GM12878 (cell line): ENCODE data around the gene IGSF11. TPM values are rescaled to one million over a fixed set of nuclear protein-coding genes. Genes with fewer than 3 reads are reported as not detected.

Experiments used
- ATAC-seq: fragments of 200-7000 bp; cut with Tn5 transposase; 3 replicates; pipeline ENCODE4 v1.9.1; 2020; ENCODE audit warnings: mild to moderate bottlenecking, moderate library complexity
- BruUV-seq: library from RNA; stranded (reverse); fragments of 400-500 nt; replicated peaks from 2 replicates; lab custom pipeline; 2021; lab: Mats Ljungman, UMichigan
- CTCF ChIA-PET: fragments of 300-600 bp; sonication (Branson Sonifier 250); formaldehyde crosslinking; extraction: SDS; loops from one replicate; lab custom pipeline; 2021; ENCODE audit warnings: inconsistent platforms; lab: Yijun Ruan, JAX
- POLR2A ChIA-PET: fragments of 350-600 bp; formaldehyde crosslinking; extraction: SDS; loops from one replicate; lab custom pipeline; 2021; ENCODE audit warnings: inconsistent platforms; lab: Charles Lee
- RAD21 ChIA-PET: fragments of 300-600 bp; sonication (Branson Sonifier 250); formaldehyde crosslinking; loops from one replicate; lab custom pipeline; 2023; ENCODE audit warnings: antibody characterized with exemption; ENCODE audit not compliant: unreplicated experiment; lab: Charles Lee
- SMC1A ChIA-PET: fragments of 300-600 bp; sonication (Branson Sonifier 250); formaldehyde crosslinking; loops from one replicate; lab custom pipeline; 2023; ENCODE audit not compliant: unreplicated experiment, uncharacterized antibody; lab: Charles Lee
- DNase-seq: peaks from one replicate; pipeline ENCODE4 v3.0.0-alpha.2; 2011; ENCODE audit warnings: low read depth, low spot score
- FAIRE-seq: peaks from 3 replicates; lab custom pipeline; 2011; peaks lifted over from hg19 to GRCh38; lab: Jason Lieb, UNC
- H2AFZ ChIP-seq: 2 replicates; pipeline ENCODE4 v1.6.0; 2011; ENCODE audit warnings: low read depth, low read length, control low read depth; ENCODE audit not compliant: control insufficient read depth
- H3K27ac ChIP-seq: 2 replicates; pipeline ENCODE4 v1.5.1; 2011; ENCODE audit warnings: control low read depth; ENCODE audit not compliant: control insufficient read depth, insufficient read depth
- H3K27me3 ChIP-seq, 2 experiments: replicated peaks in 1 of 2; 2 replicates each; pipeline versions ENCODE4 v1.6.0 to v1.6.1; 2011; ENCODE audit warnings: low read length in 1 of 2; ENCODE audit not compliant: control insufficient read depth in 2 of 2, insufficient read depth in 2 of 2
- H3K36me3 ChIP-seq, 2 experiments: 2 replicates each; pipeline ENCODE4 v1.5.1; 2011; ENCODE audit warnings: low read length in 1 of 2; ENCODE audit not compliant: control insufficient read depth in 2 of 2, insufficient read depth in 2 of 2
- H3K4me1 ChIP-seq: 2 replicates; pipeline ENCODE4 v1.6.1; 2011; ENCODE audit warnings: mild to moderate bottlenecking, low read length, moderate library complexity, mixed read lengths; ENCODE audit not compliant: control insufficient read depth, insufficient read depth
- H3K4me2 ChIP-seq: 2 replicates; pipeline ENCODE4 v1.6.0; 2011; ENCODE audit warnings: control low read depth; ENCODE audit not compliant: control insufficient read depth, insufficient read depth
- H3K4me3 ChIP-seq: fragments of 200-600 bp; sonication (generic); 2 replicates; pipeline ENCODE4 v1.5.1; 2016
- H3K79me2 ChIP-seq: 2 replicates; pipeline ENCODE4 v1.6.0; 2011; ENCODE audit warnings: low read length; ENCODE audit not compliant: control insufficient read depth, insufficient read depth
- H3K9ac ChIP-seq: 2 replicates; pipeline ENCODE4 v1.8.0; 2011; ENCODE audit warnings: low read length, control low read depth, mixed read lengths; ENCODE audit not compliant: control insufficient read depth, insufficient read depth
- H3K9me3 ChIP-seq: replicated peaks from 3 replicates; pipeline ENCODE4 v1.5.1; 2011; ENCODE audit warnings: mild to moderate bottlenecking, low read length; ENCODE audit not compliant: control insufficient read depth, insufficient read depth
- H4K20me1 ChIP-seq: 2 replicates; pipeline ENCODE4 v1.6.0; 2011; ENCODE audit not compliant: control insufficient read depth, insufficient read depth
- IKZF1 ChIP-seq: fragments of 450-650 bp; conservative IDR thresholded peaks from 2 replicates; pipeline ENCODE4 v1.6.1; 2017; ENCODE audit warnings: antibody characterized with exemption, mild to moderate bottlenecking
- LARP7 ChIP-seq: fragments of 450-650 bp; IDR thresholded peaks from 2 replicates; pipeline ENCODE4 v1.6.1; 2017; ENCODE audit warnings: mild to moderate bottlenecking
- RB1 ChIP-seq: fragments of 450-650 bp; formaldehyde crosslinking; IDR thresholded peaks from 2 replicates; pipeline ENCODE4 v1.6.1; 2017; ENCODE audit warnings: mild to moderate bottlenecking, borderline replicate concordance
- SP1 ChIP-seq: IDR thresholded peaks from one replicate; pipeline ENCODE4 v1.6.1; 2011; ENCODE audit warnings: low read depth, low read length
- STAT1 ChIP-seq: fragments of 450-650 bp; conservative IDR thresholded peaks from 2 replicates; pipeline ENCODE4 v1.6.1; 2014; ENCODE audit warnings: antibody characterized with exemption, mild to moderate bottlenecking
- WGBS: methylation state at CpG from one replicate; pipeline ENCODE4 v1.1.6; 2016; ENCODE audit warnings: low lambda C conversion rate; ENCODE audit not compliant: insufficient replicate concordance, insufficient coverage; ENCODE audit errors: missing lambda C conversion rate; 5-methylcytosine and 5-hydroxymethylcytosine counted together
- in situ Hi-C: fragments of 300-500 bp; cut with MboI; formaldehyde crosslinking; loops from 9 replicates; pipeline ENCODE4 v1.14.3; 2018; ENCODE audit warnings: mixed read lengths
- intact Hi-C: fragments of 100-400 bp; cut with micrococcal nuclease; formaldehyde crosslinking; loops from one replicate; pipeline ENCODE4 v1.14.2; 2022; ENCODE audit not compliant: unreplicated experiment
- polyA plus RNA-seq, 11 experiments: library from polyadenylated mRNA; depleted of rRNA in 4 of 11; unstranded in 6 of 11; stranded (reverse) in 5 of 11; fragments of >200 nt; fragmentation: Nextera tagmentation in 4 of 11; fragmentation: Illumina TruSeq in 1 of 11; extraction: Ambion mirVana in 4 of 11; extraction: Trizol in 1 of 11; gene quantifications; 1 replicate in 1 of 11; 2 replicates in 10 of 11; pipeline versions ENCODE4 v1.2.1 to v1.2.3, GENCODE V29; 2011 to 2016; ENCODE audit warnings: inconsistent platforms in 2 of 11, missing spikeins in 2 of 11, low read depth in 1 of 11
- total RNA-seq, 4 experiments: library from RNA; depleted of rRNA in 3 of 4; stranded (reverse); fragments of >200 nt in 3 of 4; fragmentation: Illumina TruSeq in 1 of 4; extraction: Trizol in 1 of 4; gene quantifications; 2 replicates each; pipeline versions ENCODE4 v1.2.1 to v1.2.3, GENCODE V29; 2013 to 2021

IGSF11 gene
- total and polyA plus RNA-seq, 10 of the 15 experiments (the other 5 are each of a cell fraction or from before 2014, with no cell fraction given), result 0.03 TPM; not detected in 9

GRCh38 chr3:119035014-119035346 is 334 bp upstream of the IGSF11 start:
- BruUV-seq, result no TSS peak
- intact Hi-C loops, result no loop called here
- Histone ChIP-seq H3K27me3 (peaks cover 2 to 14% of the 10 kb centered on the region in 2 experiments), H3K36me3 (no peaks in the 10 kb centered on the region), H3K4me1 (no peaks in the 10 kb centered on the region), H3K79me2 (no peaks in the 10 kb centered on the region), H3K4me2 (peak overlapping the region; percentile 98; the same call in 1 of the 2 replicates), H3K9me3 (no peaks in the 10 kb centered on the region), H3K4me3 (peak overlapping the region; percentile 43; the same call in 1 of the 2 replicates), H4K20me1 (no peaks in the 10 kb centered on the region), H3K9ac (no peak overlapping the region), H2AFZ (no peak overlapping the region), H3K27ac (no peak overlapping the region)
- ChIA-PET RAD21 (interaction anchor here (0.7 to 3.3 kb wide), 8 partner anchors 63 to 646 kb away, joined by 3 to 60 read pairs (median 4); no protein-coding TSS in a partner anchor), POLR2A (no interaction called here), CTCF (interaction anchor here (0.7 to 7.7 kb wide), 12 partner anchors 8 to 646 kb away, joined by 3 to 181 read pairs (median 4); partner anchors contain the start of gene B4GALT4), SMC1A (interaction anchor here (0.8 to 5.9 kb wide), 5 partner anchors 43 to 206 kb away, joined by 3 to 59 read pairs (median 3); partner anchors contain the start of gene B4GALT4)
- 3% methylated on average over 18 of the region's 18 CpGs for WGBS
- in situ Hi-C loops, result loop anchor here (5.0 kb wide), 1 partner anchor 153 kb away; no protein-coding TSS in a partner anchor
- DNase-seq (no peak), ATAC-seq (no peak), FAIRE-seq (no peak)
- TF ChIP-seq LARP7 (0 out of 2 replicates have a peak, but pooled peaks have one; percentile 8), SP1 (no peak), STAT1 (0 out of 2 replicates have a peak, but pooled peaks have one; percentile 61), RB1 (peak; percentile 65; the same call in 1 of the 2 replicates), IKZF1 (0 out of 2 replicates have a peak, but pooled peaks have one; percentile 0)
